TTC549 (cell line): ENCODE results near the gene ASCC2.
"Not testable (repeated sequence)": the region's sequence is repeated elsewhere in the genome, so short reads cannot be mapped to it uniquely, and the experiment has no call there.

Source experiments
- FAIRE-seq: peaks from 2 replicates; lab custom pipeline; 2012; peaks lifted over from hg19 to GRCh38; lab: Jason Lieb, UNC

Gene ASCC2

DNA sequence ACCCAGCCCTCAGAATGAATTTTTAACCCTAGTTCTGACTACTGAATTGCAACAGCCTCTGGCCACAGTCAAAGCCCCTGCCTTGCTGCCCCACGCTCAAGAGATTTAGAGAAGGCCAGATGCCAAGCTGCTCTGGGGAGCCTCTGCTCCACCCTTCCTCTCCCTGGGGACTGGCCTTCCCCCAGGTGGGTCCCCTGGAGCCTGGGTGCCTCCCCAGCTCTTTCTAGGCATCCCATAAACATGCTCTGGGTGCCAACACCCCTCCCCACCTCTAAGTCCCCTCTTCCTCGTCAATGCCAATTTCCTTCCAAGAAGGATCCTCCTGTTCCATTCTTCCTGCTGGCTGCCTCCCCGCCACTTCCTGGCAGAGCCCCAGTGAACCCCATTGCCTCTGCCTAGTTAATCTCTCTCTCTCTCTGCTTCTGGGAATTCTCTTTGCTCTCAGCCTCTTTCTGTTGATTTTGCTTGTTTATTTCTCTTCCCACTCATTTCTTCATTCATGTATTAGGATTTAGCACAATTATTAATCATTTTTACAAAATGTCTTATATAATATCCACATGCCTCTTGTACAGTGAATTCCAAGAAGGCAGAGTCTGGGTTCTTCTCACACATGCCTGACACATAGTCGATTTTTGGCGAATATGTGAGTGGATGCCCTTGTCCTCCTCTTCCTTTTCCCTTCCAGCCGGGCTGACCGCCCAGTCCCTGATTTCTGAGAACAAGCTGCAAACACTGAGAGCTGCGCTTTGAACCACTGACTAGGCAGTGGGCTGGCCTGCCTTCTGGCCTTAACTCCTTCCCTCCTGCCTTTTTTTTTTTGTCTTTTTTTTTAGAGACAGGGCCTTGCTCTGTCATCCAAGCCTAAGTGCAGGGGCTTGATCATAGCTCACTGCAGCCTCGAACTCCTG lies 53.4 kb downstream of the ASCC2 start:
- no peak for FAIRE-seq

DNA sequence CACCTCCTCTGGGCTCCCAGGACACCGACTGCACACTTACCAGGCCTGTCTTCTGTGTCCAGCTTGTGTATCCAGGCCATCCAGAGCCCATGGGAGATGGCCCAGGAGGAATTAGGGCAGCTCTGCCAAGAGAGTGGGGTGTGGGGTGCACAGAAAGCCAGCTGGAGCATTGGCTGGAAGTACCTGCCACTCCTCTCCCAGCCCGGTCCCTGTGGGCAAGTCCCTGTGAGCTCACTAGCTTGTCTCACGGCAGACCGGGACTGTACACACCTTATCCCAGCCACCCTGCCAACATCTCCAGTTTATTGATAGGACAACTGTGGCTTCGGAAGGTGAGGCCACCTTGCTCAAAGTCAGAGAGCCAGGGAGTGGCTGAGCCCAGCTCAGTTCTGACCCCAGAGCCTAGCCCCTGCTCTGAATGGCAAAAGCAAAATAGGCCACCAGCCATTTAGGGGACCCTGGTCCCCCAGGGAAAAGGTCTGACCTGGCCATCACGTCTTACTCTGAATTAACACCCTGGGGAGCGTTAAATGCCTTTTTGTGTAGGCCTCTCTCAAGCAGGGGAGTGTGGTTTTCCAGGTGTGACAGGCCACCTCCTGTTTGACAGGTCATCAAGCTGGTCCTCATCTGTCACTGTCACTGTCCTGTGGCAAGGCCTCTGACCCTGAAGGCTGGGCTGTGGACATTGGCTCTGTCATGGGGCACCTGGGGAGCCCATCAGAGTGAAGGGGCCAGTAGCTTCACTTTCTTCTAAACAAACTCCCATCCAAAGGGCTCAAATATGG lies 55.8 kb downstream of the ASCC2 start:
- no peak for FAIRE-seq

DNA sequence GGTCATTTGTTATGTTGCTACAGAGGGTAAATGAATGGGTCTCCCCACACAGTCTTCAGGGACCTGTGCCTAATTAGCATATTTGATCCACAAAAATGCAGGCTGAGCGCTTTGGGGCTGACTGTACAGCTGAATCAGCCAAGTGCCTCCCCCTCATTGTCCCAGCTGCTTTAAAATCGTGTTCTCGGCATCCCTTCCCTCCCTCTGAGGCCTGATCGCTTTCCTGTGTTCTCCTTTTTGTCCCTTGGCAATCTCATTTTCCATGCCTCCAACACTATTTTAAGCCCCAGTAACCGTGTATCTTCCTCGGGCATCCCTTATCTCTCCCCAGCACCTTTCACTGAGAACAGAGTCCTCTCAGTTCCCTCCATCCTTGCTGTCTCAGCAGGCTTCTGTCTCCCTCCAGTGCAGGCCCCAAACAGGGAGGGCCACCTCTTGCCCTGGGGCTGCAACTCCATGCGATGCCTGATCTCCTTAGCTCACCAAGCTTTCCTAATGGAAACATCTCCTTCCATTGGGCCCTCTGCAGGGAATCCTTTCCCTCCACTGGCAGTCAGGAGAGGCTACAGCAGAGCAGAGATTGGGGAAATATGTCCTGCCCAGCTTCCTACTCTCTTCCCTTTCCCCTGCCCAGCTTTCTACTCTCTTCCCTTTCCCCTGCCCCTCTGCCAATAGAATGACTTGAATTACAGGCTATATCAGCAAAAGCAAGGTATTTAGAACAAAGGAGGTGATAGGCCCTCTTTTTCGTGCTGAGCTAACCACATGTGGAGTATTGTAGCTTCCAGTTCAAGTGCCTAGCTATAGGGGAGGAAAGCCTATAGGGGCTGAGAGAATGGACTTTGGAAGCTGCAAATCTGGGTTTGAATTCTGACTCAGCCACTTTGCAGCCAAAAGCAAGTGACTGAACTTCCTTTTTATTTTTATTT lies 57.1 kb downstream of the ASCC2 start:
- FAIRE-seq: no peak

DNA sequence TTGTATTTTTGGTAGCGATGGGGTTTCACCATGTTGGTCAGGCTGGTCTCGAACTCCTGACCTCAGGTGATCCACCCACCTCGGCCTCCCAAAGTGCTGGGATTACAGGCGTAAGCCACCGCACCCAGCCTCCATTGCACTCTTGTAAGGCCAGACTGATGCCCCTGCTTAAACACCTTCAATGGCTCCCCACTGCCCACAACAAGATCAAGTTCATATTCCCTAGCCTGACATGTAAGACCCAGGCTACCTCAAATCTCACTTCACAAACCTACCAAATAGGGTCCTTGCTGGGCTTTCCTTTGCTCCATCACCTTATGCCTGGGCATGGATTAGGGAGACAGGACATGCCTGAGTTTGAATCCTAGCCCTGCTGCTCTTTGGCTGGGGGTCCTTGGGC lies 57.9 kb downstream of the ASCC2 start:
- no peak for FAIRE-seq

DNA sequence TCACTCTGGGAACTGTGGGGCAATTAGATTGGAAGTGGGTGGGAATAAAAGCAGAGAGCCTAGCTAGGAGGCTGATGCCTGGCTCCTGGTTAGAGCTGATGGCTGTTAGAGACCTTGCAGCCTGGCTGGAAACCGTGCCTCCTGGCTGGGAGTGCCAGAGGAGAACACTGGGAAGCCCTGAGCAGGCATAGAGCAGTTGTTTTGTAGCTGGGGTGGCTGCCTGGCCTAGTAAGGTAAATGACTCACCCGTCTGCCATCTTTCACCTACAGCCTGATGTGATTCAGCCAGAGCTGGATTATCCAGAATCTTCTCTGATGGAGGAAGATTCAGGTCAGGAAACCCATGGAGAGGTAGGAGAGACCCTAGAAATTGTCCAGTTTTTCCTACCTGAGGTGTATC lies 64.8 kb downstream of the ASCC2 start:
- no peak for FAIRE-seq

DNA sequence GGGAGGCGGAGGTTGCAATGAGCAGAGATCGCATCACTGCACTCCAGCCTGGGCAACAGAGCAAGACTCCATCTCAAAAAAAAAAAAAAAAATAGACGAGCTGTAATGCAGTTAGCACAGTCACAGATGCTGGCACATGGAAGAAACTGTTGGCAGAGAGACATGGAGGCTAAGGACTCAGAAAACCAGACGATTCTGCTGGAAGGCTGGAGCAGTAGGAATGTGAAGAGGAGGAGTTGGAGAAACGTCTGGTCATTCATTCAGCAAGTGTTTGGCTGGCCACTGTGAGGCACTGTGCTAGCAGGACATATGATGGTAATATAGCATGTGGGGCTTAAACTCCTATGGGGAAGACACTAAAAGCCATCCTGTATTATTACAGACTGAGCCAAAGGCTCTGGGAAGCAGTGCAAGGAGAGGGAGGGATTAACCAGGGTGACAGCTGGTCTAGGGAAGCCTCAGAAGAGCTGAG lies 65.9 kb downstream of the ASCC2 start:
- no peak for FAIRE-seq

DNA sequence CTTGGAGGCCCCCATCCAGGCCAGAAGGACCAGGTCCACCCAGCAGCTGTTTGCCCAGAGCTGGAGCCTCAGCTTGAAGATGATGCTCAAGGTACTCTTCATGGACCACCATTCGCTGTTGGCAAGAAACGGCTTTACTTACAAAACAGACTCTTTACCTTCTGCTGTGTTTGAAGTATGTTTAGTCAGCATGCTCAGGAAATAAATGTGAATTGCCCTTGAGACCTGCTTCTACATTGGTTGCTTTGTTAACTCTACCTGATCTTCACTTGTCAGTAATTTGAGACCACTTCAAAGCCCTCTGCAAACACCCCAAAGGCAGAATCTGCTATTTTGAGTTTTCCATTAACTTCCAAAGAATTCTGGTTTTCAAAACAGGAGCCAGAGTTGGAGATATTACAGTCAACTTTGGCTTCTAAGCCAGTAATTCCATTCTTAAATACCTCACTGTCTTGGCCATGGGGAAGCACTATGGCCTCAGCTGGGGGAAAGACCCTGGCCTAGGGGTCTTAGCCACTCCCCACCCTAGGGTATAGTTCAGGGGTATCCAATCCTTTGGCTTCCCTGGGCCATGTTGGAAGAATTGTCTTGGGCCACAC lies 68.3 kb downstream of the ASCC2 start:
- FAIRE-seq: no peak

DNA sequence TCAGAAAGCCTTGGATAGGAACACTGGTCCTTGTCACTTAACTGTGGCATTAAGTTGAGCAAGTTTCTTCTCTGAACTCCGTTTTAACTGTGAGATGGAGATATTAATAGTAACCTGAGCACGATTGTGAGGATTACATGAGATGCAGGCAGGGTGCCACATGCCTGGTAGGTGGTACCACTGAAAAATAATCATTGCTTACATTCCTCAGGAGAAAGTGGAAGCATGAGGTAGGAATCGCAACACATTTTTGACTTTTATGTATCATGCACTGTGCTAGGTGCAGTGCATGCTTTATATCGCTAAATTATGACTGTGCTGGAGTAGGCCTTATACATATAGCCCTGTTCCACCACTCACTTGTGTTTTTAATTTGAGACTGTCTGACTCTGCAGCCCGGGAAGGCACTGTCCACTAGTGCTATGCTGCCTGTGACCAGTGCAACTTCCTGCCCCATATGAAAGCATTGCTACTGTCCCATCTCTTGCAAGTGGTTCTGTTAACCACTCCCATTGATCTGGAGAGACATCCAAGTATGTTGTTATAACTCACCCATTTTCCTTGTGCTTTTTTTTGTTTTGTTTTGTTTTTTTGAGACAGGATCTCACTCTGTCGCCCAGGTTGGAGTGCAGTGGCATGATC lies 69.9 kb downstream of the ASCC2 start:
- FAIRE-seq: no peak

DNA sequence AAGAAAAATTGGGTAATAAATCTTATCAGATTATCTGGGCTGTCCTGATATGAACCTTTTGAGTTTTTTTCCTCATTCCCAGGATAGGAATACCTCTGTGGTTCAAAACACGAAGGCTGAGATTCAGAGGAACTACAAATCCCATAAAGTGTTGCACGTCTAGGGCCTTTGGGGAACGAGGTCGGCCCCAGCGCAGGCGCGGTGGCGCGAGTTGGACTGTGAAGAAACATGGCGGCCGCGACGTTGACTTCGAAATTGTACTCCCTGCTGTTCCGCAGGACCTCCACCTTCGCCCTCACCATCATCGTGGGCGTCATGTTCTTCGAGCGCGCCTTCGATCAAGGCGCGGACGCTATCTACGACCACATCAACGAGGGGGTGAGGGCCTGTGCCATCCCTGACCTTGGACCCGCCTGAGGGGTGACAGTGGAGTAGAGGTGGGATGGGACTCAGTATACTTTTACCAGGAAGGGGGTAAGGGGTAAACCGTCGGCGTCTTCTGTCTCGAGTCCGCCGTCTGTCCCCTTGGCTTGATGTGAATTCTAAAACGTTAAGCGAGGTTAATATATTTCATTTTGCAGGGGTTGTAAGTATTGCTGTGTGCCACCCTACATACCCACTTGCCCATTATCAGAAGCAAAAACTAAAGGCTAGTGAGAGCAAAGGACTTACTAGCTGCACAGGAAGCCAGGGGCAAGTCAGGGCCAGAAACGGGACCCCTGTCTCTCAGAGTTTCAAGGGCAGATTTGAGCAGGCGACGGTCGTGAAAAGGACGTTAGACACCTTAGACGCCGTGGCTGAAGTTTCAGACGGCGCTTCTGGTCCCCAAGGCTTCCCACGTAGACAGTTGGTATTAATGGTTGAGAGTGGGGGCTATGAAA lies 70.7 kb downstream of the ASCC2 start, which contains the start of gene UQCR10:
Gene UQCR10, plus strand, starts transcription at position 199 of the 881 bp plus-strand sequence. Its CDS starts 30 bp downstream, at position 229.
- FAIRE-seq: no peak

DNA sequence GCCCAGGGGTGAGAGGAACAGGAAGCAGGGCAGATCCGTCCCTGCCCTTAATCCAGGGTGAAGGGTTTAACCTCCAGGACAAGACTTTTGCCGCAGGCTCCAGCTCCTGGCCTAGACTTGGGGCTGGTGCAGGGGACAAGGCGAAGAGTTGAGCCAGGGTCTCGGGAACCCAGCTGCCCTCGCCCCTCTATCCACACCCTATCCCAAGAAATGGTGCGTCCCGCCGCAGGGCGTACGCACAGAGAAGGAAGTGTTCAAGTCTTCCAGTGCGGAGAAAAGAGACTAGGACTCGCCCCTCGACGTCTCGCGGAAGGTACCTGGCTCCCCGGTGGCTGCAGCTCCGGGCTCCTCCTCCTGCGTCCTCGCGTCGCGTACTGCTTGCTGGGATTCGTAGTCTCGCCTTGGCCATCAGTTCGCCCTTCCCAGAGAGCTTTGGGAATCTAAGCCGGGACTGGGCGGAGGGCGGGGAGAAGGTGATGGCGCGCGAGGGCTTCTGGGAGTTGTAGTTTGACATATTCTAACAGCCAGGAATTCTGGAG lies 71.4 kb downstream of the ASCC2 start, which contains the start of gene ZMAT5:
Gene ZMAT5, minus strand, starts transcription at position 376 of the 539 bp plus-strand sequence. CDS start 18,463 bp downstream, outside the sequence.
- peak; percentile 22 for FAIRE-seq

DNA sequence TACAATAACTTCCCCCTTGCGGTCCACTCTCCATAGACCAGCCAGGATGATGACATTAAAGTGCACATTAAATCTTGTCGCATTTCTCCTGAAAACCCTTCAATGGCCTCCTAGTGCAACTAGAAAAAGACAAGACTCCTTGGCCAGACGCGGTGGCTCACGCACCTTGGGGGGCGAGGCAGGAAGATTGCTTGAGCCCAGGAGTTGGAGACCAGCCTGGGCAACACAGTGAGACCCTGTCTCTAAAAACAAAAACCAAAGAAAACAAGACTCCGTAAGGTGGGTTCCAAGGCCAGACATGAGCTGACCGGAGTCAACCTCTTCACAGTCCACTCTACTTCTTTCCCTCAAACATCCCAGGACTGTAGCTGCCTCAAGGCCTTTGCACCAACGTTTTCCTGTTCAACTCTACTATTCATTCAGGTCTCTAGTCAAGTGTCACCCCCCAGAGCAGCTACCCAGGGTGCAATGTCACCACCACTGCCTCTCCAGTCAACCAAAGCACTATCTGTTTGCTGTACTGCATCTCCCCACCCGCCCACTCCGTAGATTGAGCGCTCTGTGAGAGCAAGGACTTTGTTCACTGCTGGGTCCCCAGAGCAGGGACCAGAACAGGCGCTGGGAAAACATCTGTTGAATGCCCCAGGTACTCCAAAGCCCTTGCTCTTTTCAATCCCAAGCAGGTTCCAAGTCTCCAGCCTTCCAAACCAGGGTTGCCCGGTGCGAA lies 72.0 kb downstream of the ASCC2 start:
- FAIRE-seq: no peak

DNA sequence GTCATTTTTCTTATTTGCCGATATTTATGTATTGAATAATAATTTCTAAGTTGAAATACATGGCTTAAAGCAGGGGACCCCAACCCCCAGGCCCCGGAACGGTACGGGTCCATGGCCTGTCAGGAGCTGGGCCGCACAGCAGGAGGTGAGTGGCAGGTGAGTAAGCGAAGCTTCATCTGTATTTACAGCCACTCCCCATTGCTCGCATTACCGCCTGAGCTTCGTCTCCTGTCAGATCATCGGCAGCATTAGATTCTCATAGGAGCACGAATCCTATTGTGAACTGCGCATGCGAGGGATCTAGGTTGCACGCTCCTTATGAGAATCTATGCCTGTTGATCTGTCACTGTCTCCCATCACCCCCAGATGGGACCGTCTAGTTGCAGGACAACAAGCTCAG lies 75.8 kb downstream of the ASCC2 start:
- FAIRE-seq: no peak

DNA sequence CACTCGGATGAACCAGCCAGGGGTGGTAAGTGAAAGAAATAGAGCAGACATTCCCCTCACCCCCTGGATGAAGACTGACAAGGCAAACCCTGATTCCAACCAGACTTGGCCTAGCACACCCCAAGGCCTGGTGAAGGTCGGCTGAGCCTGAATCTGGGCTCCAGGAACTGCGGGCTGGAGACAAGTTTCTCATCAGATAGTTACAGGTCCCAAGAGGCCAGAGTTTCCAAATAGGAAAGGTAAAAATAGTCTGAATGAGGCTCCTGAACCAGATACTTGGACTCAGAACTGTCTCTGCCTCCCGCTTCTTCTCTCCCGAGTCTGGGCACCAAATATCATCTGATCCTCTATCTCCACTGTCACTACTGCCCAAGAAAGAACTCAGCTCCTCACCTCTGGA lies 79.1 kb downstream of the ASCC2 start:
- FAIRE-seq: no peak

DNA sequence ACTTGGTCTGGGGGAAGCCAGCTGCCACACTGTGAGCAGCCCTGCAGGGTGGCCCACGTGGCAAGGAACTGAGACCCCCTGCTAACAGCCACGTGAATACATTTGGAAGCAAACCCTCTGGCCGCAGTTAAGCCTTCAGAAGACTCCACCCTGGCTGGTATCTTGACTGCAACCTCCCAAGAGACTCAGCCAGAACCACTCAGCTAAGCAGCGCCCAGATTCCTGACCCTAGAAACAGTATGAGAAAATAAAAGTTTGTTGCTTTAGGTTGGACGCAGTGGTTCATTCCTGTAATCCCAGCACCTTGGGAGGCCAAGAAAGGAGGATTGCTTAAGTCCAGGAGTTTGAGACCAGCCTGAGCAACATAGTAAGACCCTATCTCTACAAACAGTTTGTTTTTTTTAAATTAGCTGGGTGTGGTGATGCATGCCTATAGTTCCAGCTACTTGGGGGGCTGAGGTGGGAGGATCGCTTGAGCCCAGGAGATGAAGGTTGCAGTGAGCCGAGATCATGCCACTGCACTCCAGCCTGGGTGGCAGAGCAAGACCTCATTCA lies 79.9 kb downstream of the ASCC2 start:
- no peak for FAIRE-seq

DNA sequence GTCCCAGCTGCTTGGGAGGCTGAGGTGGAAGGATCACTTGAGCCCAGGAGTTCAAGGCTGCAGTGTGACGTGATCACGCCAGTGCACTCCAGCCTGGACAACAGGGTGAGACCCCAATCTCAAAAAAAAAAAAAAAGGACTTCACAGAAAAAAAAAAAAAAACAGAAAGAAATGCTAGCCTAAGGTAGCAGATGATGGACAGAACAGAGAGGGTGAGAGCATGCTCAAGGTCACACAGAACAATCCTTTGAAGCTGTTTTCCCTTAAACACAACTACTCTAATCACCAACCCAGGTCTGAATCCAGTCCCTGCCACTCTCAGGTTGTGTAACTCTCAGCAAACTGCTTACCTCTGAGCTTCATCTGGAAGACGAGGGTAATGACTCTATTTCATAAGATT lies 81.0 kb downstream of the ASCC2 start:
- no peak for FAIRE-seq

DNA sequence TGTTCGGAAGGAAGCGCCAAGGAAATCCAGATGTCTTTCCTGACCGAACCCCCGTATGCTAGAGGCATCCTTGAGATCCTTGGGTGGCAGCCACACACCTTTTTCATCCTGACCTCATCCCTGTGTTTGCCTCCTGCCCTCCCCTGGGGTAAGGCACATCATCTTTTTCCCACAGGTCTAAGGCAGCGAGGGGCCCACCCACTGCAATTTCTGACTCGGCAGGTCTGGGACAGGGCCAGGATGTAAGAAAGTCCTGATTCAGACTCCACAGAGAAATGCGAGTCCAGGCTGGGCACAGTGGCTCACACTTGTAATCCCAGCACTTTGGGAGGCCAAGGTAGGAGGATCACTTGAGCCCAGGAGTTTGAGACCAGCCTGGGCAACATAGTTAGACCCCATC lies 81.7 kb downstream of the ASCC2 start:
- no peak for FAIRE-seq

DNA sequence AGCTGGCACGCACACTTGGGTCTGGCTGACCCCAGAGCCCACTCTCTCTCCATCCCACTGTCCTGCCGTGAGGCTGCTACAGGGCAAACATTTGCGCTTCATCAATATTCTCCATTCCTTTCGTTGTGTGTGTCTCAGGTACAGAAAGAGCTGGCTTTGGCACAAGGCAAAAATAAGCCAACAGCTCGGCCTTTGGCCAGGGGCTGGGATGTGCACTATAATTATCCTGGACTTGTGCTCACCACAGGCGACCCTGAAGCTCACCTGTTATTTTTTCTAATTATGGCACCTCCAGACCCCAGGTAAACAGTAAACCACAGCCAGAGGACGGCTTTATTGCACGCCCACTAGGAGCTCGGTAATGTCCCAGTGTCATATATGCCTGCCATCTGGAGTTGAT lies 82.2 kb downstream of the ASCC2 start:
- no peak for FAIRE-seq

DNA sequence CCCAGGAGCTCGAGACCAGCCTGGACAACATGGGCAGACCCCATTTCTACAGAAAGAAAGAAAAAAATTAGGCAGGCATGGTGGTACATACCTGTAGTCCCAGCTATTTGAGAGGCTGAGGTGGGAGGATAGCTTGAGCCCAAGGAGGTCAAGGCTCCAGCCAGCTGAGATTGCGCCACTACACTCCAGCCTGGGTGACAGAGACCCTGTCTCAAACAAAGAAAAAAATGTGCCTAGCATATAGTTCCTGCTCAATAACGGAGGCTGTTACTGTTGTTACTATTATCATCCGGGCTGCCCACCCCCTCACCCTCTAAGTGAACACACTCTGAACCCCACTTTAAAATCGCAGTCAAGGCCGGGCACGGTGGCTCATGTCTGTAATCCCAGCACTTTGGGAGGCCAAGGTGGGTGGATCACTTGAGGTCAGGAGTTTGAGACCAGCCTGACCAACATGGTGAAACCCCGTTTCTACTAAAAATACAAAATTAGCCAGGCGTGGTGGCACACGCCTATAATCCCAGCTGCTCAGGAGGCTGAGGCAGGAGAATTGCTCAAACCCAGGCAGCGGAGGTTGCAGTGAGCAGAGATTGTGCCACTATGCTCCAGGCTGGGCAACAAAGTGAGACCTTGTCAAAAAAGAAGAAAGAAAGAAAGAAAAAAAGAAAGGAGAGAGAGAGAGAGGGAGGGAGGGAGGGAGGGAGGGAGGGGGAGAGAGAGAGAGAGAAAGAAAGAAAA lies 83.2 kb downstream of the ASCC2 start:
- not testable (repeated sequence) for FAIRE-seq
